Limb (tissue), 2 donors: Measurements from ENCODE around the gene ITFG2.
A peak's percentile ranks its signal among the peaks of the same experiment; 100 is the strongest.

Experiments
- DNase-seq, 2 donors: peaks; one replicate each; pipeline ENCODE4 v3.0.0-alpha.2; 2016; ENCODE audit errors: extremely low spot score in 2 of 2

ITFG2 gene

GRCh38 chr12:2795291-2796186 is 16.9 kb upstream of the ITFG2 start:
- peak; percentile 64 to 88 for DNase-seq

- DNase-seq = no peak
Observed at GRCh38 chr12:2796187-2796666, 16.2 kb upstream of the ITFG2 start.

DNA sequence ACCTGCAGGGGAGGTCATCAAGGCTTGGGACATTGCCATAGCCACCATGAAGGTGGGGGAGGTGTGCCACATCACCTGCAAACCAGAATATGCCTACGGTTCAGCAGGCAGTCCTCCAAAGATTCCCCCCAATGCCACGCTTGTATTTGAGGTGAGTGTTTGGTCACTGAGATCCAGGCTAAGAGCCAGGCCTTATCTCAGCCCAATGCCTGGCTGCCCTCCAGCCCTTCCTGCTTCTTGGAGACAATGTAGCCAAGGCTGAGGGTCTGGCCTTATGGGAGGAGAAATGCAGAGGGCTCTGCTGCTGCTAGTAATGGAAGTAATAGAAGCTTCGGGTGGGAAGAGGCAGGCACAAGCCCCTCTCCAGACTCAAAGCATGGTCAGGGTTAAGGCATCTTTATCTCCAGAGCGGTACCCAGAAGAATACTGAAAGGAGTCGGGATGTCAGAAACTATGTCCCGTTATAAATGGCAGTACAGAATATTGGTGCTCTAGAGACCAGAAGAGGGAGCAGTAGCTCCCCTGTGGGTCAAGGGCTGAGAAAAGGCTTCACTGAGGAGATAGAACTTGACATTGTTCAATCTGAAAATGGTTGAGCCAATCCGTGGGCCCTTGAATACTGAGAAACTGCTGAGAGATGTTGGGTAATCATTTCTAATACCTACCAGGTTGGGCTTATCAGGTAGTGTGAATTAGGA is 14.6 kb upstream of the ITFG2 start:
- DNase-seq = no peak

DNA sequence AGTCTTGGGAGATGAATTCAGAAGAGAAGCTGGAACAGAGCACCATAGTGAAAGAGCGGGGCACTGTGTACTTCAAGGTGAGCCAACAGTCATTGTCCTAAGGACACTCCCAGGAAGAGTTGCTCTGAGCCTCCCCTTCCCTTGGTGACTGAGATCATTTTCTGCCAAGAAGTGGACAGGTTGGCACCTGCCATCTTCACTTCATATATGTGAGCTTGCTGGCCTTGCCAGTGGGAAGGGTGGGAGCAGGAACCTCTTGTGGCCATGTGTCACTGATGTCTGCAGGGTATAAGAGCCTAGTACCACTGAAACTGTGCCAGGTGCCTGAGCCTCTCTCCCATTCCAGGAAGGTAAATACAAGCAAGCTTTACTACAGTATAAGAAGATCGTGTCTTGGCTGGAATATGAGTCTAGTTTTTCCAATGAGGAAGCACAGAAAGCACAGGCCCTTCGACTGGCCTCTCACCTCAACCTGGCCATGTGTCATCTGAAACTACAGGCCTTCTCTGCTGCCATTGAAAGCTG is 12.4 kb upstream of the ITFG2 start:
- no peak for DNase-seq

DNA sequence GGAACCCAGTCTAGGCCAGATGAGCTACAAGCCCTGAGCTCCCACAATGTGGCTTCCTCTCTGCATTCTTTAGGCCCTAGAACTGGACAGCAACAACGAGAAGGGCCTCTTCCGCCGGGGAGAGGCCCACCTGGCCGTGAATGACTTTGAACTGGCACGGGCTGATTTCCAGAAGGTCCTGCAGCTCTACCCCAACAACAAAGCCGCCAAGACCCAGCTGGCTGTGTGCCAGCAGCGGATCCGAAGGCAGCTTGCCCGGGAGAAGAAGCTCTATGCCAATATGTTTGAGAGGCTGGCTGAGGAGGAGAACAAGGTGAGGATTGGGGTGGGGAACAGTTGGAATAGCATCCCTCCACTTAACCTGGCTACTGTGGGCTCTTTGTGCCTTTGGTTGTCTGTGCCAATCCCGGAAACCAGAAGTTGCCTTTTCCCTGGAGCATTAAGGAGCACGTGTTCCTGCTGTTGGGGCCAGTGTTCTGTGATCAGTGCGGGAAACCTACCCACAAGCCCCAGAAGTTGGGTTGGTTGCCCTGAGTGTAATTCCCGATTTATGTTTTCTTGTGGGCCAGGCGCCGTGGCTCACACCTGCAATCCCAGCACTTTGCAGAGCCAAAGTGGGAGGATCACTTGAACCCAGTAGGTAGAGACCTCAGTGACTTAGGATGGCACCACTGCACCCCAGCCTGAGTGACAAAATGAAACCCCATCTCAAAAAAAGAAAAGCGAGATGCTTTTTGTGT is 11.3 kb upstream of the ITFG2 start:
- DNase-seq = no peak

DNA sequence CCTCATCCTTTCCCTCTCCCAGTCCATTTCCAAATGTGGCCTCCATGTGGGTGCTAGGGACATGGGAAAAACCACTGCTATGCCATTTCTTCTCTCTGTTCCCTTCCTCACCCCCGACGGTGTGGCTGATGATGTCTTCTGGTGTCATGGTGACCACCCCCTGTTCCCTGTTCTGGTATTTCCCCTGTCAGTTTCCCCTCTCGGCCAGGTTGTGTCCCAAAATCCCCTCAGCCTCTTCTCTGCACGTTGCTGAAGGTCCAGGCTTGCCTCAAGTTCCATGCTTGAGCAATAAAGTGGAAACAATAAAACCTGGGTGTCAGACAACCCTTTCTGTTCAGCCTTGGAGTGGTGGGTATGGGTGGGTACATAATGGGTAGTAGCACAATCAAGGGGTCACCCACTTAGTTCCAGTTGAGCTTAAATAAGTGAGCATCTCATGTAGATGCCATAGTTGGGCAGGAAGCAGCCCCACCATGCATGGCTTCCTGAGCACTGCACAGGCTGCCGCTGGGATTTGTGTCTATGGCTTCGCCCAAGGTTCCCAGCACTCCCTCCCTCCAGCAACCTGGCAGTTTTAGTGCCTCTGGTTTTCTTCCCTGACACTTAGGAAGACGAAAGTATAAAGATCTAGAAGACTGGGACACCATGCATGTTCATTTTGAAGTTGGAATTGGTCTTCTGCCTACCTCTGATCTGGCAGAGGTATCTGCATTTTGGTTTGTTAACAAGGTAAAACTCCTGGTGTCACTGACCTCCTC is 8.7 kb upstream of the ITFG2 start:
- DNase-seq = no peak

- no peak for DNase-seq
Observed at GRCh38 chr12:2804393-2805142, 7.9 kb upstream of the ITFG2 start.

- DNase-seq = no peak
Observed at GRCh38 chr12:2805143-2805520, 7.3 kb upstream of the ITFG2 start.

DNA sequence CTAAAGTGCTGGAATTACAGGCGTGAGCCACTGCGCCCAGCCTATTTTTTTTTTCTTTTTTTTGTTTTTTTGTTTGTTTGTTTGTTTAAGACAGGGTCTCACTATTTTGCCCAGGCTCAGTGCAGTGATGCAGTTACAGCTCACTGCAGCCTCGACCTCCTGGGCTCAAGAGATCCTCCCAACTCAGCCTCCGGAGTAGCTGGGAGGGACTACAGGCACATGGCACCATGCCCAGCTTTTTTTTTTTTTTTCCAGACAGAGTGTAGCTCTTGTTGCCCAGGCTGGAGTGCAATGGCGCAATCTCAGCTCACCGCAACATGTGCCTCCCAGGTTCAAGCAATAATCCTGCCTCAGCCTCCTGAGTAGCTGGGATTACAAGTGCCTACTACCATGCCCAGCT is 5.8 kb upstream of the ITFG2 start:
- DNase-seq = no peak

GRCh38 chr12:2811801-2812200 is 667 bp upstream of the ITFG2 start:
- DNase-seq = no peak

DNA sequence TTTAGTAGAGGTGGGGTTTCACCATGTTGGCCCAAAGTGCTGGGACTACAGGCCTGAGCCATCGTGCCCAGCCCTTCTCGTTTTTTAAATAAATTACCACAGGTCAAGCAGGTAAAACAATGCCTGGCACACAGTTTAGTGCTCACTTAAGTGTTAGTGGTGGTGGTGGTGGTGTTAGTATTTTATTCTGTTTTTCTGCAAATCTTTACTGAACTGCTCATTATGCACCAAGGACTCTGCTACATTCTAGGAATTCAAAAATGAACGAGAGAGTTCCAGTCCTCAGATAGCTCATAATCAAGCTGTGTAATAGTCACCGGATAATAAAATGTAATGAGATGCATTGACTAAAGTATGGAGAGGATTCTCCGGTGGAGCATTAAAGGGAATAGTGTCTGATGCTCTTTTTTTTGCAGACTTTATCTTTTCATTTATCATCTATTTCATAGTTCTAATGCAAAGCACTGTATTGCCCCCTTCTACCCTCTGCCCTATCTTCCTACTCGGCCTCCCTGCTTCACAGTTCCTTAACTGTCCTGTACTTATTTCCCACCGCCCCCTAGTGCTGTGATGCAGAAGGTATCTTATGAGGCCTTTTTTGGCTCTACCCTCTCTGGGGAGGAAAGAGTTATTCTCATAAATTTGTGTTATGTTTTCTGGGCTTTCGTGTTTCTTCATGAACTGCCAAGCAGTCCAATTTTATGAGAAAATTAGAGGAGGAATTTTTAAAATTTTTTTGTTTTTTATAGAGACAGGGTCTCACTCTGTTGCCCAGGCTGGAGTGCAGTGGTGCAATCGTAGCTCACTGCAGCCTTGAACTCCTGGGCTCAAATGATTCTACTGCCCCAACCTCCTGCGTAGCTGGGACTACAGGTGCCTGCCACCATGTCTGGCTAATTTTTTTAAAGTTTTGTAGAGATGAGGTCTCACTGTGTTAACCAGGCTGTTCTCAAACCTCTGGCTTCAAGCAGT is 1.0 kb downstream of the ITFG2 start:
- peak; percentile 60 to 76 for DNase-seq

DNA sequence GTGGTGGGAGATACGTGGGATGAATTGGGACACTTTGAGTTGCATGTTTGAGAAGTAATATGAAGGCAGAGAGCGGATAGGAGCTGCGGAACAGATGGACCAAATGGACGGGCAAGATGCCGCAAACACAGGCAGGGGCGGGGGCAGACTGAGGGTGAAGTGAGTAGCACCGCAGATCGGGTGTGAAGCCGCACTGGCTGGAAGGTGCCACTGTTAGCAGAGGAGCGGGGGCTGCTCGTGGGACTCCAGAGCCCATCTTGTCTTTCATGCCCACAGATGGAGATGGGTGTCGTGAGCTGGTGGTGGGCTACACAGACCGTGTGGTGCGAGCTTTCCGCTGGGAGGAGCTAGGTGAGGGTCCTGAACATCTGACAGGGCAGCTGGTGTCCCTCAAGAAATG is 7.3 kb downstream of the ITFG2 start:
- DNase-seq = no peak

- DNase-seq = no peak
Observed at GRCh38 chr12:2820432-2820831, 8.0 kb downstream of the ITFG2 start.

- DNase-seq = no peak
Observed at GRCh38 chr12:2823483-2823882, 11.0 kb downstream of the ITFG2 start.

DNA sequence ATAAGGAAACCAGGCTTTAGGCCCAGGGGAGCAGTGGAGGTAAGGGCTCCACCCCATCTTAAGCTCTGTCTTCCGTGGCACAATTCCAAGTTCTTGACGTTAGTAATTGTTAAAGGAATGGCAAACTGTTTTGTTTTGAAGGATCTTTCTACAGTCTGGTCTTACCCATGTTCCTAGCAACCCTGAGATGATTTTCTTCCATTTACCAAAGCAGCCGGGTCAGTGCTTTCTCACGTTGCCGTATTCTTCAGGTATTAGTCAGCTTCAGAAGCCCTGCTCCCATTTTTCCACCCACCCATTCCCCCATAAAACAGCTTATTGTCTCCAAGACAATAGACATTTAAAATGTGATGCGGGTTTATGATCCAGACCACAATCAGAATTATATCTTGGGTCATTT is 12.1 kb downstream of the ITFG2 start:
- DNase-seq = no peak

DNA sequence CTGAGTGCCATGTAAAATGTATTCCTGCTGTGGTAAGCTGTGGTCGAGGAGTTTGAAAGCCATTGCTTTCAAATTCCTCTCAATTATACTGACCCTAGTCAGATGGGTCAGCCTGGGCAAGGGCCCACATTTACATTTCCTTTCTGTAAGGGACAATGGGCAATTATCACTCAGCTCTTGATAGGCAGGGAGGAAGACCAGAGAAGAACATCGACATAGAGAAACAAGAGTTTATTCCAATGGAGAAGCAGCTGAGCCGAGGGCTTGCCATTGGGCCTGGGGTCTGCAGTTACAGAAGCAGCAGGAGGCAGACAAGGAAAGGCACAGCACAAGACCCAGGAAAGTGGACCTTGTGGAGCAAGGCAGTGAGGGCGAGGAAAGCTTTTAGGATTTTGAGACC is 12.7 kb downstream of the ITFG2 start:
- DNase-seq = no peak

DNA sequence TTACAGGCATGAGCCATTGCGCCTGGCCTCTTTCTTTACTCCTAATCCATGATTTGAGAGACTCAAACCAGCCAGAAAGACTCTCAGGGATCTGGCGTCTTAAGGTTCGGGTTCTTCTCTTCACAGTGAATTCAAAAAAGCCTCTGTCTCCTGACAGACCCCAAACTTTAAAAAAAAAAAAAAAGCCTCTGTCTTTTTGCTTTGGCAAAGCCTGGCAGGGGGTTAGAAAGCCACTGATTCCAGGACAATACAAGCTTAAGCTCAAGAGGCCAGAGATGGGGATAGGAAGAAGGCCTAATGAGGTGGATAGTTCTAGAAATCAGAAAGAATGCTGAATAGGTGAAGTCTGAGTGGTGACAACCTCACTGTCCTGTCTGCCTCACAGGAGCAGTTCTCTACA is 13.6 kb downstream of the ITFG2 start:
- DNase-seq = no peak

GRCh38 chr12:2826721-2827515 is 14.4 kb downstream of the ITFG2 start:
- DNase-seq = no peak
